Sigmoid colon (tissue), 7 donors: ENCODE measurements around the gene ITPK1. TPM values are rescaled to one million over a fixed set of nuclear protein-coding genes. Genes with fewer than 3 reads are reported as not detected.
A peak's percentile ranks its signal among the peaks of the same experiment; 100 is the strongest.
"Not testable (repeated sequence)": the region's sequence is repeated elsewhere in the genome, so short reads cannot be mapped to it uniquely, and the experiment has no call there.

Experiments used
- DNase-seq: peaks from one replicate; pipeline ENCODE4 v3.0.0-alpha.2; 2019
- H3K27ac ChIP-seq, 4 donors: fragments of 200-600 bp; sonication (generic); one replicate each; pipeline ENCODE4 v1.5.1; 2016 to 2019; ENCODE audit warnings: mild to moderate bottlenecking in 1 of 4
- H3K27me3 ChIP-seq, 3 donors: fragments of 200-600 bp; sonication (generic); one replicate each; pipeline ENCODE4 v1.5.1; 2019; ENCODE audit warnings: mild to moderate bottlenecking in 1 of 3
- H3K36me3 ChIP-seq, 4 donors: fragments of 200-600 bp; sonication (generic); one replicate each; pipeline ENCODE4 v1.5.1; 2016 to 2019
- H3K4me1 ChIP-seq, 4 donors: fragments of 200-600 bp; sonication (generic); one replicate each; pipeline ENCODE4 v1.5.1; 2017 to 2019
- H3K4me3 ChIP-seq, 4 donors: fragments of 200-600 bp; sonication (generic); one replicate each; pipeline ENCODE4 v1.5.1; 2017 to 2019; ENCODE audit warnings: mild to moderate bottlenecking in 2 of 4, moderate library complexity in 1 of 4
- H3K9me3 ChIP-seq, 4 donors: fragments of 200-600 bp in 3 of 4; sonication (generic) in 3 of 4; one replicate each; pipeline versions ENCODE4 v1.5.1 to v1.6.1; 2013 to 2019
- EP300 ChIP-seq, 4 donors: sonication (generic); formaldehyde crosslinking; IDR thresholded peaks; one replicate each; pipeline ENCODE4 v1.6.1; 2017; ENCODE audit warnings: antibody characterized with exemption in 4 of 4
- POLR2A ChIP-seq, 2 donors: fragments of 450-650 bp; IDR thresholded peaks; one replicate each; pipeline ENCODE4 v1.6.1; 2016; ENCODE audit warnings: antibody characterized with exemption in 2 of 2, mild to moderate bottlenecking in 2 of 2, moderate library complexity in 2 of 2
- POLR2AphosphoS5 ChIP-seq, 4 donors: sonication (generic); formaldehyde crosslinking; IDR thresholded peaks; one replicate each; pipeline ENCODE4 v1.6.1; 2017; ENCODE audit warnings: antibody characterized with exemption in 4 of 4
- WGBS, 2 donors: extraction: QIAGEN DNeasy Blood & Tissue Kit; methylation state at CpG; one replicate each; pipeline ENCODE4 v1.1.7; 2013; 5-methylcytosine and 5-hydroxymethylcytosine counted together
- intact Hi-C: fragments of 100-400 bp; cut with DNase I; formaldehyde crosslinking; loops from one replicate; pipeline ENCODE4 v1.15.1; 2023
- polyA plus RNA-seq, 3 donors: library from polyadenylated mRNA; stranded (reverse); fragments of 200-250 nt; gene quantifications; one replicate each; pipeline ENCODE4 v1.2.3, GENCODE V29; 2013
- total RNA-seq, 4 donors: library from RNA; depleted of rRNA; stranded (reverse); fragments of >200 nt; gene quantifications; one replicate each; pipeline ENCODE4 v1.1.0, GENCODE V29; 2016
- TF ChIP-seq, protein P1 (sequence below), 4 experiments: fragments of 450-650 bp in 3 of 4; fragments of 200-600 bp in 1 of 4; IDR thresholded peaks; one replicate each; pipeline ENCODE4 v1.5.1; 2016 to 2019; ENCODE audit warnings: antibody characterized with exemption in 4 of 4, mild to moderate bottlenecking in 3 of 4, moderate library complexity in 2 of 4
- donor health status: healthy with polysubstance abuse.
- donor health status: Bipolar disorder and iron deficiency.
- donor health status: healthy.

The ITPK1 gene
- total and polyA plus RNA-seq, 7 donors, result 39.8 to 75.4 (median 61.8) TPM

DNA sequence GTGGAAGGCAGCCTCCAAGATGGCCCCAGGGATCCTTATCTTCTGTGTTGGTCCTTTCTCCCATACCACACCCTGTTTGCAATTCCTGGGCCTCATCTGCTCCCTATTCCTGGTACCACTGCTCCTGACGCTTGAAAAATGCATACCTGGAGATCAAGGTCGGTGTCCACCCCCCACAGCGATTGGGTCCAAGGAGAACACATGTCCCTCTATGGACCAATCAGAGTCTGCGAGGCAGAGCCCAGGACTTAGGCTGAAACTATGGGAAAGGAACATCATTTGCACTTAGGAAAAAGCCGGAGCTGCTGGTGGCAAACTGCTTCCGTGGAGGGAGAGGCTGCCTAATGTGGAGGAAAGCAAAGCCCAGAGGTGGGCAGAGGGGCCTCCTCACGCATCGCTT is 33.3 kb upstream of the ITPK1 start:
- Histone ChIP-seq H3K9me3 (no peaks in the 10 kb centered on the region), H3K27ac (no peak overlapping the region), H3K4me3 (no peak overlapping the region), H3K4me1 (no peaks in the 10 kb centered on the region), H3K36me3 (no peaks in the 10 kb centered on the region), H3K27me3 (no peaks in the 10 kb centered on the region)
- no peak for TF ChIP-seq EP300 (IDR thresholded peaks at IDR 0.05)
- no peak for TF ChIP-seq POLR2AphosphoS5 (IDR thresholded peaks at IDR 0.05)
- no peak for TF ChIP-seq POLR2A (IDR thresholded peaks at IDR 0.05)
- TF ChIP-seq, protein P1, sequence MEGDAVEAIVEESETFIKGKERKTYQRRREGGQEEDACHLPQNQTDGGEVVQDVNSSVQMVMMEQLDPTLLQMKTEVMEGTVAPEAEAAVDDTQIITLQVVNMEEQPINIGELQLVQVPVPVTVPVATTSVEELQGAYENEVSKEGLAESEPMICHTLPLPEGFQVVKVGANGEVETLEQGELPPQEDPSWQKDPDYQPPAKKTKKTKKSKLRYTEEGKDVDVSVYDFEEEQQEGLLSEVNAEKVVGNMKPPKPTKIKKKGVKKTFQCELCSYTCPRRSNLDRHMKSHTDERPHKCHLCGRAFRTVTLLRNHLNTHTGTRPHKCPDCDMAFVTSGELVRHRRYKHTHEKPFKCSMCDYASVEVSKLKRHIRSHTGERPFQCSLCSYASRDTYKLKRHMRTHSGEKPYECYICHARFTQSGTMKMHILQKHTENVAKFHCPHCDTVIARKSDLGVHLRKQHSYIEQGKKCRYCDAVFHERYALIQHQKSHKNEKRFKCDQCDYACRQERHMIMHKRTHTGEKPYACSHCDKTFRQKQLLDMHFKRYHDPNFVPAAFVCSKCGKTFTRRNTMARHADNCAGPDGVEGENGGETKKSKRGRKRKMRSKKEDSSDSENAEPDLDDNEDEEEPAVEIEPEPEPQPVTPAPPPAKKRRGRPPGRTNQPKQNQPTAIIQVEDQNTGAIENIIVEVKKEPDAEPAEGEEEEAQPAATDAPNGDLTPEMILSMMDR (IDR thresholded peaks at IDR 0.05), result no peak
- 95 to 96% methylated on average over 8 of the region's 8 CpGs for WGBS, 2 donors
- no peak for DNase-seq
- intact Hi-C loops, result no loop called here

- 72 to 80% methylated on average over 9 of the region's 9 CpGs for WGBS, 2 donors
- Histone ChIP-seq H3K4me3 (no peak overlapping the region), H3K27me3 (no peaks in the 10 kb centered on the region), H3K4me1 (no peaks in the 10 kb centered on the region), H3K36me3 (no peaks in the 10 kb centered on the region), H3K27ac (no peak overlapping the region), H3K9me3 (no peaks in the 10 kb centered on the region)
- intact Hi-C loops, result no loop called here
- TF ChIP-seq, protein P1 (IDR thresholded peaks at IDR 0.05), result no peak
- TF ChIP-seq EP300 (IDR thresholded peaks at IDR 0.05), result no peak
- TF ChIP-seq POLR2A (IDR thresholded peaks at IDR 0.05), result no peak
- no peak for TF ChIP-seq POLR2AphosphoS5 (IDR thresholded peaks at IDR 0.05)
- DNase-seq, result no peak
These were observed 30.4 kb upstream of the ITPK1 start for GRCh38 chr14:93146119-93146518.

GRCh38 chr14:93142854-93143652 is 27.3 kb upstream of the ITPK1 start:
- Histone ChIP-seq H3K27me3 (no peaks in the 10 kb centered on the region), H3K4me1 (peaks cover 0 to 2% (median 0%) of the 10 kb centered on the region in 4 donors), H3K36me3 (no peaks in the 10 kb centered on the region), H3K9me3 (no peaks in the 10 kb centered on the region), H3K27ac (no peak overlapping the region), H3K4me3 (no peak overlapping the region)
- DNase-seq, result no peak
- TF ChIP-seq, protein P1 (IDR thresholded peaks at IDR 0.05), result no peak
- TF ChIP-seq POLR2A (IDR thresholded peaks at IDR 0.05), result no peak
- TF ChIP-seq POLR2AphosphoS5 (IDR thresholded peaks at IDR 0.05), result no peak
- TF ChIP-seq EP300 (IDR thresholded peaks at IDR 0.05), result no peak
- WGBS, 2 donors, result 75 to 78% methylated on average over 13 of the region's 13 CpGs
- intact Hi-C loops, result no loop called here

GRCh38 chr14:93137864-93138263 is 22.1 kb upstream of the ITPK1 start:
- DNase-seq, result peak; percentile 78
- Histone ChIP-seq H3K27me3 (no peaks in the 10 kb centered on the region), H3K36me3 (no peaks in the 10 kb centered on the region), H3K9me3 (no peaks in the 10 kb centered on the region), H3K4me3 (no peak overlapping the region), H3K4me1 (peaks cover 0 to 6% (median 0%) of the 10 kb centered on the region in 4 donors), H3K27ac (no peak overlapping the region)
- 10 to 59% methylated on average over 17 of the region's 17 CpGs for WGBS, 2 donors
- intact Hi-C loops, result no loop called here
- TF ChIP-seq POLR2AphosphoS5 (IDR thresholded peaks at IDR 0.05), result peak in 1 of 4 donors; percentile 30
- no peak for TF ChIP-seq POLR2A (IDR thresholded peaks at IDR 0.05)

GRCh38 chr14:93136508-93136907 is 20.8 kb upstream of the ITPK1 start:
- H3K4me1 ChIP-seq, intact Hi-C loops: not testable (repeated sequence)

More at GRCh38 chr14:93136508-93136907, 20.8 kb upstream of the ITPK1 start:
- WGBS, 2 donors, result 79 to 83% methylated on average over 13 of the region's 13 CpGs
- not testable (repeated sequence) for H3K36me3 ChIP-seq, H3K27me3 ChIP-seq, H3K27ac ChIP-seq, DNase-seq, H3K4me3 ChIP-seq, H3K9me3 ChIP-seq
